ENCODE data around the gene ARNT2.

DNA sequence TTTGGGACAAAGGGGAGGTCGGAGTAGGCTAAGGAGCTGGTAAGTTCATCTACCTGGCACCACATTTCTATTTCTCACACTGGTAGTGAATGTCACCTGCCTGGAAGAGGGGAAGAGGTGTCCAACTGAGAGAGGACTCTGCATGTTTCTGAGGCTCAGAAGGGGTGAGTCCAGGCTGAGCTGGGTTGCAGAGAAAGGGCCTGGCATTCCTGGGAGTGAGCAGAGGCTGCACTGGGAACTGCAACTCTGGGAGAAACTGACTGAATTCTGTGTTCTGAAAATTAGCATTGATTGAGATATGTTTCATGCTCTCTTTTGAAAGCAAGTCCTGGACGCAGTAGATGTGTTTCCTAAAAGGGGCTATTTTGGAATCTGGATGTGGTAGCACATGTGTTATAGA, 32.3 kb upstream of the ARNT2 start:
- TF ChIP-seq REST (IDR thresholded peaks at IDR 0.05; ENCODE audit: low read depth, low read length) (no peak), JUNB (IDR thresholded peaks at IDR 0.05) (no peak)

Measured in GM12878 (cell line).